BE2C (cell line): ENCODE results near the gene ATP6V1A. TPM values are rescaled to one million over a fixed set of nuclear protein-coding genes. Genes with fewer than 3 reads are reported as not detected.
A peak's percentile ranks its signal among the peaks of the same experiment; 100 is the strongest.

Experiments
- DNase-seq: peaks from one replicate; pipeline ENCODE4 v3.0.0-alpha.2; 2020
- H3K27me3 ChIP-seq: fragments of 250-450 bp; sonication (Bioruptor Pico); 2 replicates; pipeline ENCODE4 v1.5.1; 2020; ENCODE audit warnings: mild to moderate bottlenecking
- H3K36me3 ChIP-seq: fragments of 250-450 bp; sonication (Bioruptor Pico); 2 replicates; pipeline ENCODE4 v1.5.1; 2020; ENCODE audit warnings: mild to moderate bottlenecking
- H3K4me1 ChIP-seq: fragments of 250-450 bp; sonication (Bioruptor Pico); 2 replicates; pipeline ENCODE4 v1.5.1; 2020
- H3K4me3 ChIP-seq: 2 replicates; pipeline ENCODE4 v1.5.1; 2011; ENCODE audit warnings: low read depth, low read length
- H3K9me3 ChIP-seq: fragments of 250-450 bp; sonication (Bioruptor Pico); 2 replicates; pipeline ENCODE4 v1.5.1; 2020
- polyA plus RNA-seq: library from polyadenylated mRNA; unstranded; fragments of >200 nt; gene quantifications from one replicate; pipeline ENCODE4 v1.2.1, GENCODE V29; 2012; ENCODE audit warnings: low read depth, missing spikeins; ENCODE audit not compliant: insufficient read length, insufficient read depth
- TF ChIP-seq, protein P1 (sequence below): IDR thresholded peaks from 2 replicates; pipeline ENCODE4 v1.5.1; 2012; ENCODE audit warnings: mild to moderate bottlenecking, low read depth, low read length

ATP6V1A gene
- polyA plus RNA-seq = 24.4 TPM

DNA sequence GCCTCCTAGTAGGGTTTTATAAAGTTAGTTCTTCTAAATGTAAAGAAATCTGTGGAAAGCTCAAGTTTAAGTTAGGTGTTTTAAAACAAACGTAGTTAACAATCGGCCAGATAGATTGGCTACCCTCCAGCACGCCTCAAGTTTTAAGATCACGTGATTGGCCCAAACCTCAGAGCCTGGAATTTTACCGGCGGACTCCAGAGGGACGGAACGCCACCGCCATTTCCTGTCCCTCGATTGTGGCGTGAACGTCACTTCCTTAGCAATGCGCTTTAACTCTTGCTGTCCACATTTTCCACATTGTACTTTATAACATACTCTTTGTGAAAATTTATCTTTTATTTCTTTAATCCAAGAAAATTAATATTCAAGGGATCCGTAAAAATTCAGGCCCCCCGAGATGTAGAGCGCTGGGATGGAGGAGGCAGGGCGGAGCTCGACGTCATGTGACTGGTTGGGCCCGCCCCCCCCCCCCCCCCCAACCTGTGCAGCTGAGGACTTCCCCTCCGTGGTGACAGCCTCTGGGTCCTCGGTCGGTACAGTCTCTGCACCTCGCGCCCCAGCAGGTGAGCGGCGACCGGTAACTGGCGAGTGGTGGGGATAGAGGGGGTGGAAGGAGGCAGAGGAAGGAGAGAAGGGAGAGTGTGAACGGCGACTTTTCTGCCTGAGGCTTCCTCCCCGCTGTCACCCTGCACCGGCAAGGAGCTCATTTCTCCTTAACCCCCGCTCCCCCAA, at the start of gene ATP6V1A:
Gene ATP6V1A, plus strand, starts transcription at position 488 of the 735 bp plus-strand sequence. CDS start 31,719 bp downstream, outside the sequence.
- H3K4me1 ChIP-seq = no peaks in the 10 kb centered on the region; the same call in 1 of the 2 replicates
- peaks cover 4% of the 10 kb centered on the region; the same call in 1 of the 2 replicates for H3K36me3 ChIP-seq
- peak; percentile 90 for DNase-seq
- no peaks in the 10 kb centered on the region for H3K27me3 ChIP-seq
- H3K4me3 ChIP-seq = peak within 1 kb of the TSS; percentile 94
- H3K9me3 ChIP-seq = no peaks in the 10 kb centered on the region
- TF ChIP-seq, protein P1, sequence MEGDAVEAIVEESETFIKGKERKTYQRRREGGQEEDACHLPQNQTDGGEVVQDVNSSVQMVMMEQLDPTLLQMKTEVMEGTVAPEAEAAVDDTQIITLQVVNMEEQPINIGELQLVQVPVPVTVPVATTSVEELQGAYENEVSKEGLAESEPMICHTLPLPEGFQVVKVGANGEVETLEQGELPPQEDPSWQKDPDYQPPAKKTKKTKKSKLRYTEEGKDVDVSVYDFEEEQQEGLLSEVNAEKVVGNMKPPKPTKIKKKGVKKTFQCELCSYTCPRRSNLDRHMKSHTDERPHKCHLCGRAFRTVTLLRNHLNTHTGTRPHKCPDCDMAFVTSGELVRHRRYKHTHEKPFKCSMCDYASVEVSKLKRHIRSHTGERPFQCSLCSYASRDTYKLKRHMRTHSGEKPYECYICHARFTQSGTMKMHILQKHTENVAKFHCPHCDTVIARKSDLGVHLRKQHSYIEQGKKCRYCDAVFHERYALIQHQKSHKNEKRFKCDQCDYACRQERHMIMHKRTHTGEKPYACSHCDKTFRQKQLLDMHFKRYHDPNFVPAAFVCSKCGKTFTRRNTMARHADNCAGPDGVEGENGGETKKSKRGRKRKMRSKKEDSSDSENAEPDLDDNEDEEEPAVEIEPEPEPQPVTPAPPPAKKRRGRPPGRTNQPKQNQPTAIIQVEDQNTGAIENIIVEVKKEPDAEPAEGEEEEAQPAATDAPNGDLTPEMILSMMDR = no peak

DNA sequence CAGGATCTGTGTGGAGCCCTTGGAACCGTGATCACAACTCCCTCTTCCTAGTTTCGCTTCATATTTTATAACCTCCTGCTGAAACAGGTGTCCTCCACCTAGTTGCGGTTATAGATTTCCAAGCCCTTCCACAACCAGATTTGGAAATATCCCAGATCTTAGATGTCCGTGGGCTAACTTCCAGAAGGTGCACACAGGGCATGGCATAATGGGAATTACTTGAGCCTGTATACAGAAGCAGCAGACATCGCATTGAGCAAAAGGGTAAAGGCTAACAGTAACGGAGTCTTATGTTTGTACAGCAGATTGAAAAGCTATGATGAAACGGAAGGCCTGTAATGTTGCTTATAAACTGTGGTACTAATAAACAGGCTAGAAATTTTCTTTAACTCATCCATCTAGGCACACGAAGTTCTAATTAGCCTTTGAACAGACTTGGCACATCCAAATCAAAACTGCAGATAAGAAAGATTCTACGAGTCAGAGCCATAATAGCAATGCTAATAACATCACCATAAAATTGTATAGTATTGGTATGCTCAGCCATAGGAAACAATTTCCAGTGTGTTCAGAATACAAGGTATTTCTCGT, 49.2 kb upstream of the ATP6V1A start:
- H3K4me3 ChIP-seq = peak overlapping the region; percentile 99
- DNase-seq = no peak
- H3K4me1 ChIP-seq = no peaks in the 10 kb centered on the region
- H3K9me3 ChIP-seq = no peaks in the 10 kb centered on the region
- no peaks in the 10 kb centered on the region for H3K27me3 ChIP-seq
- H3K36me3 ChIP-seq = no peaks in the 10 kb centered on the region
- TF ChIP-seq, protein P1 = no peak

DNA sequence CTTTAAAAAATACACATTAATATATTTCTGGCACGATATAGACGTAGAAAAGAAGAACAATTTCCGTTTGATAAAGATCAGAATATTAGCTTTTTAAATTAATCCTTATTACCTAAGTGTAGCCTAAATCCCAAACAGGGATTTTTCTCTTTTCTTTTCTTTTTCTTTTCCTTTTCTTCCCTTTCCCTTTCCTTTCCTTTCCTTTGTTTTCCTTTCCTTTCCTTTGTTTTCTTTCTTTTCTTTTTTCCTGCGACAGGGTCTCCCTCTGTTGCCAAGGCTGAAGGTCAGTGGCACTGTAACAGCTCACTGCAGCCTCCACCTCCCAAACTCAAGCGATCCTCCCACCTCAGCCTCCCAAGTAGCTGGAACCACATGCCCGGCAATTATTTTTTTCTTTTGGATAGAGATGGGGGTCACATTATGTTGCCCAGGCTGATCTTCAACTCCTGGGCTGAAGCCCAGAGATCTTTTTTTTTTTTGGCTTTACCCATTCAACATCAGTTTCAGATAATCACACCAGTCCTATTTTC, 48.6 kb upstream of the ATP6V1A start:
- Histone ChIP-seq H3K36me3 (no peaks in the 10 kb centered on the region), H3K9me3 (no peaks in the 10 kb centered on the region), H3K27me3 (no peaks in the 10 kb centered on the region), H3K4me1 (no peaks in the 10 kb centered on the region), H3K4me3 (no peak overlapping the region)
- TF ChIP-seq, protein P1 = no peak
- DNase-seq = no peak

DNA sequence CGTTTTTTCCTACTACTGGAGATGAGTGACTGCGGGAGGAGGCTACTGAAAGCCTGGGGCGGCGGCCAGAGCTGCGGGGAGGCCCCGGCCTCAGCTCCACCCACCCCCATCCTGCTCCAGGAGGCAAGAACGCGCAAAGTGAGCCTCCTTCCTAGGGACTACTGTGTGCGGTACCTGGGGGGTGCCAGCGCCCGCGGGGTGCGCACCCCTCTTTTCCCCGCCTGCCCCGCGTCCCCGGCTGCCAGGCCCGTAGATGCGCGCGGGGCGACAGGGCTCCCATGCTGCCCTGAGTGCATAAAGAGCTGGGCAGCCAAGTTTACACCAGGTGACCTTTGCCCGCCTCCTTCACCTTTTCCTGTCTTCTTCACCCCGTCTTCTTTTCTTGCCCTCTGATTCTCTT, 47.9 kb upstream of the ATP6V1A start:
- no peak for DNase-seq
- TF ChIP-seq, protein P1 = no peak
- H3K4me3 ChIP-seq = no peak overlapping the region
- no peaks in the 10 kb centered on the region for H3K4me1 ChIP-seq
- H3K27me3 ChIP-seq = no peaks in the 10 kb centered on the region
- H3K9me3 ChIP-seq = no peaks in the 10 kb centered on the region
- no peaks in the 10 kb centered on the region for H3K36me3 ChIP-seq

DNA sequence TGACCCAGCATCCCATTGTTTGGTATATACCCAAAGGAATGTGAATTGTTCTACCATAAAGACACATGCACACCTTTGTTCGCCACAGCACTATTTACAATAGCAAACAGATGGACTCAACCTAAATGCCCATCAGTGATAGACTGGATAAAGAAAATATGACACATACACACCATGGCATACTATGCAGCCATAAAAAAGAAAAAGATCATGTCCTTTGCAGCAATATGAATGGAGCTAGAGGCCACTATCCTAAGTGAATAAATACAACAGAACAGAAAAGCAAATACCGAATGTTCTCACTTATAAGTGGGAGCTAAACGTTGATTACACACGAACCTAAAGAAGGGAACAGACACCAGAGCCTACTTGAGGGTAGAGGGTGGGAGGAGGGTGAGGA, 39.0 kb upstream of the ATP6V1A start:
- TF ChIP-seq, protein P1 = no peak
- no peak overlapping the region for H3K4me3 ChIP-seq
- H3K9me3 ChIP-seq = no peaks in the 10 kb centered on the region
- H3K27me3 ChIP-seq = peaks cover 6% of the 10 kb centered on the region
- no peaks in the 10 kb centered on the region for H3K36me3 ChIP-seq
- DNase-seq = no peak
- H3K4me1 ChIP-seq = no peaks in the 10 kb centered on the region

DNA sequence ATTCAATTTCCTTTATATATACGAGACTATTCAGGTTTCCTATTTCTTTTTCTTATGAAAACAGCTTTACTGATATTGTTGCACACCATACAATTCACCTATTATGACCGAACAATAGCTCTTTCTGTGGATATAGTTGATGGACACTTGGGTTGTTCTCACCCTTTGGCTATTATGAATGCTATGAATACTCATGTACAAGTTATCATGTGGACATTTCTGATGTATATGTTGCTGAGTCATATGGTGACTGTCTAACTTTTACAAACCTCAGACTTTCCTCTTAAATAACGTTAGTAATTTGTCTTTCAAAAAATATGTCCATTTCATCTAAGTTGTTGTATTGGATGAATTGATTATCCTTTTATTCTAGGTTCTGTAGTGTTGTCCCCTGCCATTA, 34.7 kb upstream of the ATP6V1A start:
- Histone ChIP-seq H3K4me3 (no peak overlapping the region), H3K36me3 (peaks cover 11% of the 10 kb centered on the region), H3K27me3 (peaks cover 6% of the 10 kb centered on the region), H3K9me3 (no peaks in the 10 kb centered on the region), H3K4me1 (no peaks in the 10 kb centered on the region)
- TF ChIP-seq, protein P1 = no peak
- no peak for DNase-seq
